K562 (cell line): ENCODE results near the gene LIN28A. TPM values are rescaled to one million over a fixed set of nuclear protein-coding genes. Genes with fewer than 3 reads are reported as not detected.

Source experiments
- ARNT ChIP-seq, 2 experiments: fragments of 450-650 bp; IDR thresholded peaks; 2 replicates each; pipeline ENCODE4 v1.6.1; 2016; ENCODE audit warnings: mild to moderate bottlenecking in 1 of 2
- CTBP1 ChIP-seq: fragments of 450-650 bp; IDR thresholded peaks from 2 replicates; pipeline ENCODE4 v1.6.1; 2016; ENCODE audit warnings: borderline replicate concordance
- CUX1 ChIP-seq: fragments of 200-800 bp; sonication (Bioruptor generic); IDR thresholded peaks from 2 replicates; pipeline ENCODE4 v1.6.1; 2016; ENCODE audit warnings: missing genetic modification characterization, missing compliant biosample characterization
- ETS2 ChIP-seq: IDR thresholded peaks from 2 replicates; pipeline ENCODE4 v1.6.1; 2016; ENCODE audit warnings: borderline replicate concordance, missing genetic modification characterization, mild to moderate bottlenecking, moderate library complexity, missing compliant biosample characterization; ENCODE audit not compliant: poor library complexity, severe bottlenecking
- KLF16 ChIP-seq: IDR thresholded peaks from 2 replicates; pipeline ENCODE4 v1.6.1; 2016; ENCODE audit warnings: antibody characterized with exemption
- MAFK ChIP-seq: IDR thresholded peaks from 2 replicates; pipeline ENCODE4 v1.6.1; 2011; ENCODE audit warnings: low read length, improper control_type of control experiment
- NCOA2 ChIP-seq, 2 experiments: fragments of 450-650 bp; IDR thresholded peaks; 2 replicates each; pipeline ENCODE4 v1.6.1; 2018; ENCODE audit warnings: mild to moderate bottlenecking in 2 of 2, moderate library complexity in 1 of 2; ENCODE audit not compliant: partially characterized antibody in 2 of 2
- PCBP2 ChIP-seq: fragments of 200-400 bp; formaldehyde crosslinking; IDR thresholded peaks from 2 replicates; pipeline ENCODE4 v1.6.1; 2018; ENCODE audit warnings: low read length, low read depth, mild to moderate bottlenecking, moderate library complexity; ENCODE audit not compliant: poor library complexity, severe bottlenecking
- RBFOX2 ChIP-seq: fragments of 200-400 bp; formaldehyde crosslinking; IDR thresholded peaks from 2 replicates; pipeline ENCODE4 v1.6.1; 2017; ENCODE audit warnings: low read depth, mild to moderate bottlenecking, low read length, moderate library complexity
- SIN3B ChIP-seq: fragments of 450-650 bp; IDR thresholded peaks from 2 replicates; pipeline ENCODE4 v1.6.1; 2017; ENCODE audit warnings: low read depth, mild to moderate bottlenecking, moderate library complexity
- SP1 ChIP-seq: sonication (generic); formaldehyde crosslinking; IDR thresholded peaks from 2 replicates; pipeline ENCODE4 v1.8.1; 2022; ENCODE audit warnings: mild to moderate bottlenecking, missing genetic modification reagents
- SRSF9 ChIP-seq: fragments of 200-400 bp; formaldehyde crosslinking; IDR thresholded peaks from 2 replicates; pipeline ENCODE4 v1.6.1; 2017; ENCODE audit warnings: low read depth, low read length, borderline replicate concordance
- THAP7 ChIP-seq: fragments of 250-450 bp; sonication (Bioruptor Pico); IDR thresholded peaks from 2 replicates; pipeline ENCODE4 v1.5.0; 2021
- TSC22D4 ChIP-seq: fragments of 450-650 bp; IDR thresholded peaks from 2 replicates; pipeline ENCODE4 v1.6.1; 2016; ENCODE audit warnings: missing genetic modification characterization, missing biosample characterization, control low read depth
- U2AF2 ChIP-seq: fragments of 200-400 bp; formaldehyde crosslinking; optimal IDR thresholded peaks from 2 replicates; pipeline ENCODE3; 2017; ENCODE audit warnings: low read depth, mild to moderate bottlenecking, low read length
- XRCC5 ChIP-seq: fragments of 200-400 bp; formaldehyde crosslinking; IDR thresholded peaks from 2 replicates; pipeline ENCODE4 v1.6.1; 2017; ENCODE audit warnings: low read depth, mild to moderate bottlenecking, low read length
- ZC3H11A ChIP-seq: IDR thresholded peaks from 2 replicates; pipeline ENCODE4 v1.6.1; 2012; ENCODE audit warnings: low read depth, low read length, improper control_type of control experiment
- ZNF121 ChIP-seq: sonication (generic); formaldehyde crosslinking; conservative IDR thresholded peaks from 2 replicates; pipeline ENCODE4 v1.8.0; 2022; ENCODE audit warnings: missing genetic modification reagents
- ZNF133 ChIP-seq: fragments of 250-450 bp; sonication (Bioruptor Pico); IDR thresholded peaks from 2 replicates; pipeline ENCODE4 v1.4.0; 2020; ENCODE audit warnings: mild to moderate bottlenecking
- ZNF717 ChIP-seq: fragments of 250-450 bp; sonication (Bioruptor Pico); IDR thresholded peaks from 2 replicates; pipeline ENCODE4 v1.5.0; 2021
- ZNF780A ChIP-seq: fragments of 250-450 bp; sonication (Bioruptor Pico); IDR thresholded peaks from 2 replicates; pipeline ENCODE4 v1.5.0; 2021; ENCODE audit warnings: mild to moderate bottlenecking
- polyA plus RNA-seq, 8 experiments: library from polyadenylated mRNA; depleted of rRNA in 4 of 8; stranded (reverse) in 5 of 8; unstranded in 3 of 8; fragments of >200 nt; fragmentation: Nextera tagmentation in 2 of 8; fragmentation: Illumina TruSeq in 1 of 8; extraction: Ambion mirVana in 2 of 8; extraction: Trizol in 1 of 8; gene quantifications; 2 replicates each; pipeline versions ENCODE4 v1.2.1 to v1.2.3, GENCODE V29; 2011 to 2014; ENCODE audit warnings: inconsistent platforms in 1 of 8, missing spikeins in 1 of 8
- total RNA-seq, 7 experiments: library from RNA; depleted of rRNA in 6 of 7; stranded (reverse); fragments of >200 nt in 6 of 7; fragmentation: Illumina TruSeq in 2 of 7; extraction: Trizol in 2 of 7; gene quantifications; 2 replicates each; pipeline versions ENCODE4 v1.2.1 to v1.2.3, GENCODE V29; 2011 to 2021; ENCODE audit warnings: low replicate concordance in 1 of 7
- TF ChIP-seq, protein P1 (sequence below): fragments of 450-650 bp; formaldehyde crosslinking; conservative IDR thresholded peaks from 2 replicates; pipeline ENCODE4 v1.4.0; 2022; ENCODE audit warnings: mild to moderate bottlenecking, missing genetic modification characterization

The LIN28A gene
- total and polyA plus RNA-seq, 9 of the 15 experiments (the other 6 are each of a cell fraction or from before 2014, with no cell fraction given), result 0.80 to 5.4 (median 3.9) TPM

- TF ChIP-seq SP1 (CRISPR knock-in tag) (peak; percentile 34; the same call in 1 of the 2 replicates), SRSF9 (no peak), CTBP1 (peak; percentile 72; the same call in 1 of the 2 replicates), CUX1 (no peak), ETS2 (no peak), THAP7 (CRISPR knock-in tag) (no peak), NCOA2 (IDR thresholded peaks at IDR 0.05; ENCODE audit: partially characterized antibody in 2 of 2) (no peak), ARNT (IDR thresholded peaks at IDR 0.05) (no peak), RBFOX2 (peak; percentile 49; the same call in 1 of the 2 replicates), U2AF2 (no peak), ZNF780A (CRISPR knock-in tag) (no peak), TSC22D4 (no peak), ZNF717 (no peak), ZNF121 (no peak), PCBP2 (no peak), ZC3H11A (no peak), ZNF133 (CRISPR knock-in tag) (no peak), MAFK (0 out of 2 replicates have a peak, but pooled peaks have one; percentile 2), KLF16 (peak; percentile 54; the same call in 1 of the 2 replicates), XRCC5 (peak; percentile 98), SIN3B (no peak)
- TF ChIP-seq, protein P1, sequence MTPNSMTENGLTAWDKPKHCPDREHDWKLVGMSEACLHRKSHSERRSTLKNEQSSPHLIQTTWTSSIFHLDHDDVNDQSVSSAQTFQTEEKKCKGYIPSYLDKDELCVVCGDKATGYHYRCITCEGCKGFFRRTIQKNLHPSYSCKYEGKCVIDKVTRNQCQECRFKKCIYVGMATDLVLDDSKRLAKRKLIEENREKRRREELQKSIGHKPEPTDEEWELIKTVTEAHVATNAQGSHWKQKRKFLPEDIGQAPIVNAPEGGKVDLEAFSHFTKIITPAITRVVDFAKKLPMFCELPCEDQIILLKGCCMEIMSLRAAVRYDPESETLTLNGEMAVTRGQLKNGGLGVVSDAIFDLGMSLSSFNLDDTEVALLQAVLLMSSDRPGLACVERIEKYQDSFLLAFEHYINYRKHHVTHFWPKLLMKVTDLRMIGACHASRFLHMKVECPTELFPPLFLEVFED (CRISPR knock-in tag), result no peak
Observed at GRCh38 chr1:26363549-26364448, 46.8 kb upstream of the LIN28A start (continued).
